COLO829 (cell line): ENCODE measurements around the gene HECTD4.
"Not testable (repeated sequence)": the region's sequence is repeated elsewhere in the genome, so short reads cannot be mapped to it uniquely, and the experiment has no call there.

Source experiments
- DNase-seq: peaks from one replicate; pipeline ENCODE4 v3.0.0; 2012; ENCODE audit warnings: low spot score

Gene HECTD4

DNA sequence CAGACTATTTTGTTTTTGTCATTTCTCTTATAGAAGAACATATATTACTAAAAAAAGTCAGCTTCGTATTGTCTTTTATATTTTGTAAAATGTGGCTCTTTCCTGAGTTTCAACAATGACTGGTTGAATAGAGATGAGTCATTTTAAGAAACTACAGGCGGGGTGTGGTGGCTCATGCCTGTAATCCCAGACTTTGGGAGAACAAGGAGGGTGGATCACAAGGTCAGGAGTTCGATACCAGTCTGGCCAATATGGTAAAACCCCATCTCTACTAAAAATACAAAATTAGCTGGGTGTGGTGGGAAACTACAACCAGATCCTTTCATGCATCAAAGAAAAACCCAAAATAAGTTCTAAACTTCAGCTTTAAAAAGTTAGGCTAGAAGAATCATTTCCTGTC, 28.8 kb downstream of the HECTD4 start:
- no peak for DNase-seq

DNA sequence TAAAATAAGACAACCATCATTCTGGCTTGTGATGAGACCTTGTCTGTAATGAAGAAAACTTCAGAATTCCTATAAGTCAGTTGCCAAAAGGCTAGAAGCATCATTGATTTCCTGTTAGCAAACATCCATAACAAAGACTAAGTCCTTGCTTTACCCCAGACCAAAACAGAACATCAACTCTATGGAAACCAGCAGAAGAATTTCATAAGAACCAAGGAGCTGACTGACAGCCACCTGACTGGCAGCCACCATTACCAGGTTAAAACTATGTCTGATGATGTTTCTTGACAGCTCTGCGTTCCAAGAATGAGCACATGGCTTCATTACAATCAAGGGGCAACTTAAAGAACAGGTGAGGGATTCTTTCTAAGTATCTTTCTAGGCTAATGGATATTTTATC, 29.3 kb downstream of the HECTD4 start:
- no peak for DNase-seq

DNA sequence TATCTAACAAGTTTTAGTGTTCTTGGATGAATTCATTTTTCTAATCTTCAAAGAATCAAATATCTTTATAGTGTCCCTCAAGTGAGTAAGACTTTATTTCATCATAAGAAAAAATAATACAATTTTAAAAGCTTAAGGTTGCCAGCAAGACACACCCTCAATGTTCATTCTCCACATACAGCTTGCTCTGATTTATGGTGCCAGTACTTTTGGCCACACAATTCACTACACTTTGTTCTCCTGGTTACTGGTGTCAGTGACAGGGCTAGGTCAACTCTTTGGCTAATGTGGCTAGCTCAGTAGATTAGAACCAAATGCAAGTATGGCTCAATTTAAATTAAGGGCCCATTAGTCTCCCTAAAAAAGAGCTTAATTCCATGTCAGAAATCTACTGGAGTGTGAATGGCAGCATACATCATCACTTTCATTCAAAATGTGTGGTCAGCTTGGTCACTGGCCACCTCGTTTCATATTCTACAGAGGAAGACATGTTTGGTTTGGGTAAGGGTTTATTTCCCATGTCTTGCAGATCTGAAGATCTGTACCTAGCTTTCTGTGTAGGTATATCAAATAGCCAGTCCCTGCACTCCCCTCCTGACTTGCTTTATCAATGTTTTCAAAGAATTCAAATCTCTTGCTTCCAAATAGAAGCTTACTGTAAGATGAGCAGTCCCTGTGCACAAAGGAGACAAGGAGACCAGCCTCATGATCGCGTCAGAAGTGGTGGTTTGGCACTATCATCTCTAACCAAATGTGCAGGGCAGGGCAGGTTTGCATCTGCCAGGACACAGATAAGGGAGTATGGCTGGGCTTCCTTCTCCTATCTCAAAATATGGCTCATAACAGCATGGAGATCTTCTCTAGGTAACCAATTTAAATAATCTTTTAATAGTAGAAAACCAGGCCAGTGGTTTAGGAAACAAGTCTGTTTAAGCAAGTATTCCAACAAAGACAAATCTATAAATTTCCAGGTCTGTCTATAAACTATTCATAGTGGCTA, 31.3 kb downstream of the HECTD4 start:
- no peak for DNase-seq

DNA sequence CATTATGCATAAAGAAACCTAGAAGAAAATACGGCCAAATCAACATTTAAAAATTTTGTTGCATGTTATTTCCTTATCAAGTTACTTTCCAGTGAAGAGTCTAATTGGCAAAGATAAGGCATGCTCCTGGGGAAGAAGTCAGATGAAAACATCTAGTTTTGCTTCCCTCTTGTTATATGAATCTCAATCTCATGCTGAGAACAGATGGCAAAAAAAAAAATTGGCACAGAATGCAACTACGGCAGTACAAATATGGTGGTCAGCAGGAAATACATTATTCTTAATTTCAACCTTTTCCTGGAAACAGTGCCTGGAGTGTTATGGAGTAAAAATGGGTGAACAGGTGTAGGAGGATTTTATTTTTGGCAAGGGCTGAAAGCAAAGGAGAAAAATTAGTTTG, 32.8 kb downstream of the HECTD4 start:
- no peak for DNase-seq

DNA sequence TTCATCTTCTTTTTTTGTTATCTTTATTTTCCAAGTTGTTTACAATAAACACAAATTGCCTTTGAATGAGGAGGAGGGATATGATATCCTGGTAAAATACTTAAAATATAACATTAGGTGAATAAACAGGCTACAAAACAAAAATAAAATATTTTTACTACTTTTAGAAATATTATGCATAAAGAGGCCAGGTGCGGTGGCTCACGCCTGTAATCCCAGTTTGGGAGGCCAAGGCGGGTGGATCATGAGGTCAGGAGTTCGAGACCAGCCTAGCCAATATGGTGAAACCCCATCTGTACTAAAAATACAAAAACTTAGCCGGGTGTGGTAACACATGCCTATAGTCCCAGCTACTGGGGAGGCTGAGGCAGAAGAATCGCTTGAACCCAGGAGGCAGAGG, 33.3 kb downstream of the HECTD4 start:
- not testable (repeated sequence) for DNase-seq

DNA sequence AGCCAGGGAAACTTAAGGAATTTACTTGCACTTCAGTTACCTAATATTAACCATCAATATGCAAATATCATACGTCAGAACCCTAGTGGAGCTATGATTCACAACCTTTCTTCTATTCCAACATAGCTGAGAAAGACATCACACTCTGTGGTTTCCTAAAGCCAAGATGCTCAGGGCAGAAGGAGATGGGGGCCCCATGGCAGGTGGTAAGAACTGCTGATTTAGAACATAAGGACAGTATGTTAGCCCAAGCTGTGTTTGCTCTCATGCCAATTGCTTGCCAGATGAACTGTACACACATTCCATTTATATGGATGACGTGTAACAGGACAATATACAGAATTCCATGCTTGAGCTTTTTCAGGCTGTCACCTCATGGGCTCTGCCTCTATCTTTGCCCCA, 34.6 kb downstream of the HECTD4 start:
- DNase-seq, result no peak

DNA sequence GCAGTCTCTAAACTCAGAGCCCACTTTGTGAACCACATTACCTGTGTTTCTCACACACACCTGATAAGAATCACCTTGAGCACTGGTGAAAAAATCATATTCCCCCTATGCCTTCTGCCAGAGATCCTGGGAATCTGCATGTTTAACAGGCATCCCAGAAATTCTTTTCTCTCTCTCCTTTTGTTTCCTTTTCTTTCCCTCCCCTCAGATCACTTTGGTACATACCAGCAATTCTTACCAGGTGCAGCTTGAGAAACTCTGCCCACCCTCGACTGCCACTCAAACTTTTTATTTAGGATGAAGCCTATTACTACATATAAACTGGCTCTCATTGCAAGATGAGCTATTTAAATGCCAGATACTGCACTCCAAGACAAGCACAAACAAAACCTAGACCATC, 36.0 kb downstream of the HECTD4 start:
- DNase-seq, result no peak

DNA sequence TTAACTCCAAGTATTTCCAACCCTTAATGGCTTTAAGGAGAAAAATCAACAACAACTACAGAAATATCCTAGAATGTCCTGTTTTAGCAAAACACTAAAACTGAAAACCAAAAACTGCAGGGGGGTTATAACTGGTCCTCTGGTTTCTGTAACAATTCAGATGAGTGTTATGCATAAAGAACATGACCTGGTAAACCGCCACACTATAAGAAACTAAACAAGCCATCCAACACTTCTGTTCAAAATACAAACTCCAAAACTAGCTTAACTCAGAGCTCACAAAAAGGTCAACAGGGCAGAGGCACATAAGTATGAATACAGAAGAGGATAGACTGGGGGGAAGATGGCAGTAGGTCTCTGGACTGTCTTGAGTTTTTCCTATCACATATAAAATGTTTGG, 38.0 kb downstream of the HECTD4 start:
- DNase-seq, result no peak

DNA sequence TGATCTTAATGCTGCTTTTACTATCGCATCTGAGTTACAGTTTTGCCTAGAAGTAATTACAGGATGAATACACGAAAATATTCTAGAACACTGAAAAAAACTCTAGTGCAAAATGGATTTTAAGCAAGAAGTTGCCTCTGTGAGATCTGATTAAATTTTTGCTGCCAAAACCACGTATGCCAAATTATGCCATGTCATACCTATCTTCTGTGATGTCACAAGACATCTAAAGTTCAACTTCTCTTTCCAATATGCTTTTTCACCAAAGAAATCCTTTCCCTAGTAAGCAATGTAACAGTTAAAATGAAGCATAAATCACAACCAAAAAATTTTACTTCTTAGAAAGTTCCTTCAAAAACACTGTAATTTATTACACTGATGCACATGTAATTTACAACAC, 39.6 kb downstream of the HECTD4 start:
- DNase-seq, result no peak

DNA sequence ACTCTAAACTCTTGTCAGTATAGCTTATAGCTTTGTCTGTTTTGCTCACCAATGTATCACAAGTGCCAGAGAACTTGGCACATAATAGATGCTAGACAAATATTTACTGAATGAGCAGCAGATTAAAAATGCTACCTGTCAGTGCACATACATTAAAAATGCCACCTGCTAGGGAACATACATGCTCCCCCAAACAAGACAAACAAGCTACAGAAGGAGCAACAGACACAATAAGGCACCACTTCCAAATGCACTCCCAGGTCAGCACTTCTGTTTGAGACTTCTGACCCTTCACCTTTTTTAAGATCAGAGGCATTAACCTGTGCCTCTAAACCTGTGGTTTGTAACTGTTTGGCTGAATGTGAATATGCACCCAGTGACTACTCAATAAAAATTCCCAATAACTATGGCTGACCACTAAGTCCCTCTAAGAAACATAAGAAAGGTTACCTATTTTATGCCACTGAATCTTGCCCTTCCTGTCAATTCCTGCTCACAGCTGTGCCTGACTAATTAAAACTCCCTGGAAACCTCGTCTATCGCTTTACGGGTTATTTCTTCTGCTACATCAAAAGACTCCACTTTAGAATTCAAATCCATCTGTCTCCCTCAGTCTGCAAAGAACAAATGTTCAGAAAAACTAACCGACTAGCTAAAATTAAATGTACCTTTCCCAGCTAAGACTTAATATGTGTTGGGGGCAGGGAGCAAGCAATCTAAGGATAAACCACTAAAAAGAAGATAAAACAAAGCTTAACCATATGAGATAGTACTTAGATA, 41.0 kb downstream of the HECTD4 start:
- no peak for DNase-seq

DNA sequence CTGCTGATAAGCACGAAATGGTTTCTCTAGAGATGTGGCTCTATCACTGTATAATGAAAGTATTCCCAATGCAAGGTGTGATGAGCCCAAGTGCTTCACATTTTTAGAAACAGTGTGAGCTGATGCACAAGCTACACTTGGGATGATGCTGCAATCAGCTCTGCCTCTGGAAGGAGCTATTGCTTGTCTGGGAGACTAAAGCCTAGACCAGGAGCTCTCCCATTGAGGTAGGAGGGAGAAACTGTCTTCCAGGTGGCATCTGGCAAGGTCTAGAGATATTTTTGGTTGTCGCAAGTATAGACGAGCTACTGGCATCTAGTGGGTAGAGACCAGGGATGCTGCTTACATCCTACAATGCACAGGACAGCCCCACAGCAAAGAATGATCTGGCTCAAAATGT, 42.0 kb downstream of the HECTD4 start:
- DNase-seq, result no peak

DNA sequence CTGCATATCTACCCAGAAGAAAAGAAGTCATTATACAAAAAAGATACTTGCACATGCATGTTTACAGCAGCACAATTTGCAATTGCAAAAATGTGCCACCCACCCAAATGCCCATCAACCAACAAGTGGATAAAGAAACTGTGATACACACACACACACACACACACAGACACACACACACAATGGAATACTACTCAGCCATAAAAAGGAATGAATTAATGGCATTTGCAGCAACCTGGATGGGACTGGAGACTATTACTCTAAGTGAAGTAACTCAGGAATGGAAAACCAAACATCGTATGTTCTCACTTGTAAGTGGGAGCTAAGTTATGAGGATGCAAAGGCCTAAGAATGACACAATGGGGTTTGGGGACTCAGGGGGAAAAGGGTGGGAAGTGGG, 47.2 kb downstream of the HECTD4 start:
- not testable (repeated sequence) for DNase-seq

DNA sequence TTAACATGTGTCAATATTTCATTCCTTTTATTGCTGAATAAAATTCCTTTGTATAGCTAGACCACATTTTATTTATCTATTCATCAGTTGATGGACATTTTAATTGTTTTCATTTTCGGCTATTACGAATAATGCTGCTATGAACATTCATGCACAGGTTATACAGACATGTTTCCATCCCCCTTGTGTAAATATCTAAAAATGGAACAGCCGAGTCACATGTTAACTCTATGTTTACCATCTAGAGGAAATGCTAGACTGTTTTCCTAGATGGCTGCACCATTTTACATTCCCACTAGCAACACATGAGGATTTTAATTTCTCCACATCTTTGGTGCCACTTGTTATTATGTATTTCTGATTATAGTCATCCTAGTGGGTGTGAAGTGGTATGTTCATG, 49.2 kb downstream of the HECTD4 start:
- no peak for DNase-seq

DNA sequence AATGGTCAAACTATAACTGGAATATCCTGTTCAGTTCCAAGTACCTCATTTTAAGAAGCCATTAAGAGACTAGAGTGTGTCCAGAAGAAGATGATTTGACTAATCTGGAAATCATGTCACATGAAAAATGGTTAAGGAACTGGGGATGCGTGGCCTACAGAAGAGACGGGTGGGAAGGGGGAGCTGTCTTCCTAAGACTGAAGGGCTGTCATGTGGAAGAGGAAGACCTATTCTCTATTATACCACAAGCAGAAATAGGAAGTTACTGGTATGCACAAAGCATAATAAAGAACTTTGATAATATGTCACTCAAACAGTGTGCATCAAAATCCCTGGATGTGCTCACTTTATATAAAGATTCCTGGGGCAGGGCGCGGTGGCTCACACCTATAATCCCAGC, 50.3 kb downstream of the HECTD4 start:
- DNase-seq, result no peak

DNA sequence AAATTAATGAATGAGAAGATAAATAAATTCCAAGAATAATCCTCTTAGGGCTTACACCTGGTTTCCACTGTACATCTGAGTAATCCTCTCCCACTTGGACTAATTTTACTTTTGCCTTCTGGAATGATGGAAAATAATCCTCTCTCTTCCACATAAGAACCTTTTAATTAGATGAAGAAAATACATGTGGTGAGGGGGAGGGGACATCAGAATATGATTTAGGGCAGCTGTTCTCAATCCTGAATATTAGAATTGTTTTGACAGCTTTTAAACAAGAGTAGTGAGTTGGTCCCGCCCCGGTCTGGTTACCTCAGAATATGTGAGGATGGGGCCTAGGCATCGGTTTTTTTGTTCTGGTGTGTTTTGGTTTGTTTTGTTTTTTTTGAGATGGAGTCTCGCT, 51.5 kb downstream of the HECTD4 start:
- DNase-seq, result no peak

DNA sequence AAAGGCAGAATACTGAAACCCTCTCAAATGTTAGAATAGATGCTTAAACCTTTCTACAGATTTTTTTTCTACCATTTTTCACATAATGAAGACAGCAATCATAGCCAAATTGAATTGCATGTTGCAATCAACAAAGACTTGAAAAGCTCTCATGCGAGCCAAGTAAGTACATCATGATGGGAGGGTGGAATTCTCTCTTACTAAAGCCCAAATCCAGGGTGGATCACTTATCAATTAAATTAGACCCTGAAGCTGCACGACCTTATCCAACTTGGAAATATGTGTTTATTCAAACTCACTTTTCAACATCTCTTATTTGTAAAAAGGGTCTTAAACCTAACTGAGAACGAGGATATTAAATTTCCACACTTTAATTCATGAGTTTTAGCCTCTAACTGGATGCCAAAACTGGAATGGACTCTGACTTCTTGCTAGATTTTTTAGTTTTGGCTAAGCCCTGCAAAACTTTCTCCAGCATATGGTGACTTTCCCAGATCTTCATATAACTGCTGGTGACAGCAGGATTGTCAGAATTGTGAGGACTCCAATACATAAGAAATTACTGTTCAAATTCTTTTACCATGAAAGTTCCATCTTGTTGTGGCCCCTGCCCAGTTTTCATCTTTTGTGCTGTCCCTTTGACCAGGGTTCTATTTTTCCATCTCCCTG, 53.6 kb downstream of the HECTD4 start:
- DNase-seq, result no peak

DNA sequence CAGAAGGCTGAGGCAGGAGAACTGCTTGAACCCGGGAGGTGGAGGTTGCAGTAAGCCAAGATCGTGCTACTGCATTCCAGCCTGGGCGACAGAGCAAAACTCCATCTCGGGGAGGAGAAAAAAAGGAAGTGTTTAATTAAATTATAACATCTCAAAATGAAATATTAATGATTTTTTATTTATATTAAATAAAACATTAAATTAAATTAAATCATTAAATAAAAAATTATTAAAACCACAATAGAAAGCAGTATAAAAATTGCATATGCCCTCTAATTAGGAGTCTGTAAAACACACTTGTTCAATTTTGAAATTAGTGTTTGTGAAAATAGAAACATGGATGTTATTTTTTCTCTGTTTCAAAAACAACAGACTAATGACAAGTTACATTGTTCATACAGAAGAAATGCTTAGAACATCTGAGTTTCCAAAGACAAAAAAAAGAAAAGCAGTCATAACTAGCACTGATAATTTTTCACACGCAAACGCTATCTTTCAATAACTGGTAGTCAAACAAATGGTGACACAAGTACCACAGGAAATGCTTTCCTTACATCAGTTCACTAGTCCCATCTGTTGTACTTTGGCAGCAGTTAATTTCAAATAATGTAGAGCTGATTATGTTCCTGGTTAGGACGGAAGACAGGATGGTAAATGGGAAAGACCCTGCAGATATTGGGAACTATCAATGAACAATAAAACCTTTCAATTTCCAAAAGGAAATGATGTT, 54.9 kb downstream of the HECTD4 start:
- DNase-seq, result no peak

DNA sequence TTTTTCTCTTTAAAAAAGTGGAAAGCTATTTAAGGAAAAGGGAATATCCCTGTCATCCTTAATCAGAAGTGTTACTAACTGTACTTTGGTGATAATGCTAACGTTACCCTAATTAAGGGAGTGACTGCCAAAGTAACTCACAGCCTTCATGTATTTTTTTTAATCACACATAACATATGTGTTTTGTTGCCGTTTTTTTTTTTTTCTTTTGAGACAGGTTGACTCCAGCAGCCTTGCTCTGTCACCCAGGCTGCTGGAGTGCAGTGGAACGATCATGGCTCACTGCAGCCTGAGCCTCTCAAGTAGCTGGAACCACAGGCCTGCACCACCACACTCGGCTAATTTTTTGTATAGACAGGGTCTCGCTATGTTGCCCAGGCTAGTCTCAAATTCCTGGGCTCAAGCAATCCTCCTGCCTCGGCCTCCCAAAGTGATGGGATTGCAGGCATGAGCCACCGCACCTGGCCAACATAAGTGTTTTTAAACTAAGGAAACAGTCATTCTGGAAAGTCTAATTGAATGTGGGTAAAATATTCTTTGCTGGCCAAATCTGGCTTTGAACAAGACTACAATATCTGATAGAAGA, 56.5 kb downstream of the HECTD4 start:
- no peak for DNase-seq

DNA sequence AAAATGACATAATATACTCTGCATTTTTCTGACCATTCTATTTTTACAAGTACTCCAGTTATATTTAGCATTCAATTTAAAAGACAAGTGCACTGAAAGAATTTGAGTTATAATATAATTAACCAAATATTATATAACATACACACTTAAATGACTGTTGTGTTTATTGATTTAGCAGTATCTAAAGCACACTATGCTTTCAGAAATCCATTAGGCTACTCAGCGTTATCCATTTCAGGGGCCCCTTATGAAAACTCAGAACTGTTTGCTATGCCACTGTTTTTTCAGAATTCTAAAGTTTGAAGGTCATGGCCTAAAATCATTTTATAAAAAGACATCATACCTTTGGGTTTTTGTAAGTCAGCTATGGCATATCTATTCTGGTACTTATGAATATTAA, 57.1 kb downstream of the HECTD4 start:
- DNase-seq, result no peak

DNA sequence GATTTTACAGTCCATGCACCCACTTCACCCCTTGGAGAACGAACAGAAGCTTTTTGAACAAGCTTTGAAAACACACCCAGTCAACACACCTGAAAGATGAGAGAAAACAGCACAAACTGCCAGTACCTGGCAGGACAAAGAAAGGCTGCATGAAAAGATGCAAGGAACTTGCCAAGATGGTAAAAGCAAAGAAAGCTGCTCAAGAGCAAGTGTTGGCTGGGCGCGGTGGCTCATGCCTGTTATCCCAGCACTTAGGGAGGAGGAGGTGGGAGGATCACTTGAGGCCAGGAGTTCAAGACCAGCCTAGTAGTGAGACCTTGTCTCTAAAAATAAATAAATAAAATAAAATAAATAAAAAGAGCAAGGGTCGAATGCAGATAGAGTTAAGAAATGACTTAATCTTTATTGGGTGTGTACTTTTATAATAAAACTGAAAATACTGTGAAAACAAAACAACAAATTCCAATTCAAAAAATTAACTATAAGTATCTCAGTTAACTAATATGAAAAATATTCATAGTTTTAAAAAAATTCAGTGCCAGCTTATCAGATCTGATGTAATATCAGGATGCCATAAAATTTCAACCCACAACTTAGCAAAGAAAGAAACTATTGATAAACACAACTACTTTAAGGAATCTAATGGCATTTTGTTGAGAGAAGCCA, 59.2 kb downstream of the HECTD4 start:
- DNase-seq, result no peak

DNA sequence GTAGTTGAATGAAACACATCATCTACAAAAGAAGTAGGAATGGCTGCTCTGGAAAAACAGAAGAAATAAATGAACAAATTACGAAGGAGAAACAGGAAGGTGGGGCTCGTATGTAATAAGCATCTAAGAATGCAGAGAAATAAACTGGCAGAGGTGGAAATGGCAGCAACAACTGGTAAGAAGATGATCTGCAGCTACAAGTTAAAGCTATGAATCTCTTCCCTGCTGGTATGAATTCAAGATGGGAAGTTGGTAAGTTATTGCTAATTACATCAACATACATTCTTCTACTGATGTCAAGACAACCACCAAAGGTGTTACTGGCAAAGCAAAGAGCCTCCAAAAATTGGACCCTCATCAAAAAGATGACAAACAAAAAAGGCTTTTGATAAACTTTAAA, 59.8 kb downstream of the HECTD4 start:
- no peak for DNase-seq
